ENCODE measurements around the gene APBB3.

Gene APBB3

DNA sequence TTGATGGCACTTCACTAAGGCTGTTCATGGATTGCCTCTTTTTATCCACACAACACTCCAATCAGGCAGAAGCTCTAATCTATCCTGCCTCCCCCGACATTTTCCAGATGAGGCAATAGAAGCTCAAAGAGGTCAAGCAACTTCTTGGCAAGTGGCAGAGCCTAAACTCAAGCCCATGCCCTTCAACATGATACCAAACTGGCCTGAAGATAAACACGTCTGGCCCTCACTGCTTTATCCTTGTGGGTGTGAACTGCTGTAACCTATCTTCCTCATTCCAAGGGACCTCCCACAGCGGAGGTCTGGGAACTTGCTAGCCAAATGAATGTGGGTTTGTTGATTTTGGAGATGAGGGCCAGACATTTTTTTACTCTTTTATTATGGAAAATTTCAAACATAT, 9.8 kb upstream of the APBB3 start:
- DNase-seq = no peak

GRCh38 chr5:140573683-140574082, 9.3 kb upstream of the APBB3 start:
- no peak for DNase-seq

GRCh38 chr5:140571105-140571504, 6.7 kb upstream of the APBB3 start:
- DNase-seq = no peak

GRCh38 chr5:140570488-140570887, 6.1 kb upstream of the APBB3 start:
- DNase-seq = no peak

GRCh38 chr5:140570058-140570457, 5.7 kb upstream of the APBB3 start:
- no peak for DNase-seq

DNA sequence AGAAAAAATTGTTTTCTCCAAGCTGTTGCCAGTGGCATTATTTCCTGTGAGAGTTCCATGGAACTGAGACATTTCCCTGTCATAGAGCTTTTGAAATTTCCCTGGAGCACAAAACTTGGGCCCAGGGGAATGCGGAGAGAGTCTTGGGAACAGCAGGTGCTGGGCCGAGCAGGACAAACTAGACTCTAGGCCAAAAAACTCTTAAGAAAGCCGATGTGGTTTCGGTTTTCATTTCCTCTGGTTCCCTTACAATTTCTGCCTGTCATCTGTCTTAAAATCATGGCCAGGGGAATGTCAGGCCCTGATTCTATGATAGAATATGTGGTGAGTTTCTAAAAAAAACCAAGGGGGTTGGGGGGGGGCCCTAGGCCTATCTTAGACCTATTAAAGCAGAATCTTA, 4.8 kb upstream of the APBB3 start:
- no peak for DNase-seq

DNA sequence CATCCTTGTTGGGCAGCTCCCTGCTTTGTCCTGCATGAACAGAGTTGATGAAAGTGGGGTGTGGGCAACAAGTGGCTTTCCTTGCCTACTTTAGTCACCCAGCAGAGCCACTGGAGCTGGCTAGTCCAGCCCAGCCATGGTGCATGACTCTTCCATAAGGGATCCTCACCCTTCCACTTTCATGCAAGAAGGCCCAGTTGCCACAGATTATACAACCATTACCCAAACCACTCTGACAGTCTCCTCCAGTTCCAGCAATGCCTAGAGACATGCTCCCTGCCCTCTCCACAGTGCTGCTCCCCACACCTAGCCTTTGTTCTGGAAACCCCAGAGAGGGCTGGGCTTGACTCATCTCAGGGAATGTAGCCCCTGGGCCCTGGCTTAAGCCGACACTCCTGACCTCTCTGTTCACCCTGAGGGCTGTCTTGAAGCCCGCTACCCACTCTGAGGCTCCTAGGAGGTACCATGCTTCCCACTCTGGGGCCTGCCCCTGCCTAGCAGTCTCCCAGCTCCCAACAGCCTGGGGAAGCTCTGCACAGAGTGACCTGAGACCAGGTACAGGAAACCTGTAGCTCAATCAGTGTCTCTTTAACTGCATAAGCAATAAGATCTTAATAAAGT, 4.2 kb upstream of the APBB3 start:
- no peak for DNase-seq

- DNase-seq = no peak
Observed at GRCh38 chr5:140567871-140568270, 3.5 kb upstream of the APBB3 start.

DNA sequence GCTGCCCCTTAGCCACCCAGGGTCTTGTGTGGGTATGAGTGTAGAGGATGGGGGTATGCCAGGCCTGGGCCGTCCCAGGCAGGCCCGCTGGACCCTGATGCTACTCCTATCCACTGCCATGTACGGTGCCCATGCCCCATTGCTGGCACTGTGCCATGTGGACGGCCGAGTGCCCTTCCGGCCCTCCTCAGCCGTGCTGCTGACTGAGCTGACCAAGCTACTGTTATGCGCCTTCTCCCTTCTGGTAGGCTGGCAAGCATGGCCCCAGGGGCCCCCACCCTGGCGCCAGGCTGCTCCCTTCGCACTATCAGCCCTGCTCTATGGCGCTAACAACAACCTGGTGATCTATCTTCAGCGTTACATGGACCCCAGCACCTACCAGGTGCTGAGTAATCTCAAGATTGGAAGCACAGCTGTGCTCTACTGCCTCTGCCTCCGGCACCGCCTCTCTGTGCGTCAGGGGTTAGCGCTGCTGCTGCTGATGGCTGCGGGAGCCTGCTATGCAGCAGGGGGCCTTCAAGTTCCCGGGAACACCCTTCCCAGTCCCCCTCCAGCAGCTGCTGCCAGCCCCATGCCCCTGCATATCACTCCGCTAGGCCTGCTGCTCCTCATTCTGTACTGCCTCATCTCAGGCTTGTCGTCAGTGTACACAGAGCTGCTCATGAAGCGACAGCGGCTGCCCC, 2.9 kb upstream of the APBB3 start:
- no peak for DNase-seq

DNA sequence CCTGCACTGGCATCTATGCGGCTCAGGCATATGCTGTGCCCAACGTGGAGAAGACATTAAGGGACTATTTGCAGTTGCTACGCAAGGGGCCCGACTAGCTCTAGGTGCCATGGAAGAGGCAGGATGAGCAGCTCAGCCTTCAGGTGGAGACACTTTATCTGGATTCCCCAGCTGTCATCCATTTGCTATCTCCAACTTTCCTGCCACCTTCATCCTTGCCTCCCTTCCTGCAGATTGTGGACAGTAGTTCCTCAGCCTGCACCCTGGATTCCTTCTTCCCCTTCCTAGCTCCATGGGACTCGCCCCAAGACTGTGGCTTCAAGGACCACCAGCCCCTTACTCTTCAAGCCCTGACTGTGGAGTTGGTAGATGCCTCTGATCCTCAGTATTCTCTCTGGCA, 2.3 kb upstream of the APBB3 start:
- no peak for DNase-seq

GRCh38 chr5:140565780-140566095, 1.3 kb upstream of the APBB3 start:
- no peak for DNase-seq

GRCh38 chr5:140565024-140565779, 804 bp upstream of the APBB3 start:
- DNase-seq = no peak

DNA sequence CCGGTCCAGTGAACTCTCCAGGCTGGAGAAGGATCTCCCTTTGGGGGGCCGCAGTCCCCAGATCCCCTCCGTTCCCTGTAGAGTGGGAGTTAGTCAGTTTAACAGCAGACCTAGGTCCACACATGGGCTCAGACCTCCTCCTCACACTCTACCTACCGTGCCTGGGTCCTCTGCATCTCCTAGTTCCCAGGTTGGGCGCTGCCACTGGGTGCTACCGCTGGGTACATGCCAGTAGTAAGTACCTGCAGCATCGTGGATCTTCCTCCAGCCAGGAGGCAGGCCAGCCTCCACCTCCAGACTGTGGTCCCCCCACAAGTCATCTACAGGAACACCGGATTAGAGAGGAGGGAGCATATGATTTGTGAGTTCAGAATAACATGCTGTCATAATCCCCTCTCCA, 802 bp downstream of the APBB3 start:
- DNase-seq = no peak

- DNase-seq = no peak
Observed at GRCh38 chr5:140561753-140562523, 2.5 kb downstream of the APBB3 start.

- DNase-seq = no peak
Observed at GRCh38 chr5:140560227-140560626, 4.2 kb downstream of the APBB3 start.

DNA sequence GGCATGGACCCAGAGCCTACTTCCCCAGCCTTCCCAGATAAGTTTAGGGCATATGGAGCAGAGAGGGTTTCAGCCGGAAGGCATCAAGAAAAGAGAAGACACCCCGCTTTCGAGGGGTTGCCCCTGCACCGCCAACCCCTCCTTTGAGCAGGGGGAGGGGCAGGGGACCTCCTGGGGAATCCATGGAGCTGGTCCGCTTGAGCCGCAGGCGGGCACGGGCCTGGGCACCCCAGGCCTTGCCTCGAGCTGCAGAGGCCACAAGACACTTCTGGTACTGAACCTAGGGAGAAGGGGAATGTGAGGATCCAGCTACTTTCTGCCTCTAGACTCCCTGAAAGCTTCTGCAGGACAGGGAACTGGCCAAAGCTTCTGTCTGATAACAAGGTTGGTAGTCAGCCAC, 5.9 kb downstream of the APBB3 start:
- no peak for DNase-seq

DNA sequence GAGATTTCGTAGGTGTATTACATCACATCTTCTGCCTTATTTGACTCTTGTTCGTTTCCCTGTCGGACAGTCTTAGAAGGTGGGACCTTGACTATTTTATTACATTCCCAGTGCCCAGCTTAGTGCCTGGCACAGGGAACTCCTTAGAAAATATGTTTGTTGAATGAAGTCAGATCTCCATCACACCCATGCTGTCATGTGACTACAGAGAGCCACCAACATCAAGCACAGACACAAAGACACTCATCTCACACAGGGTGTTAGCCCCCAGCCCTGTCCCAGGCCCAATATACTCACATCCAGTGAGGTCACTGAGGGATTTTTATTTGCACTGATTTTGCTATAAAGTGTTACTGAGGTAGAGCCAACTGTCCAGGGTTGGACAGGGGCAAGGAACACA, 6.4 kb downstream of the APBB3 start:
- no peak for DNase-seq

- peak; percentile 85 to 92 (median 91) for DNase-seq
Observed at GRCh38 chr5:140557136-140557805, 7.1 kb downstream of the APBB3 start, which contains the start of gene SRA1. Gene SRA1, minus strand, starts transcription at chr5:140557473. Its CDS starts 21 bp downstream, at chr5:140557452.

GRCh38 chr5:140556438-140556837, 8.0 kb downstream of the APBB3 start:
- peak in 1 of 3 experiments; percentile 38 for DNase-seq

DNA sequence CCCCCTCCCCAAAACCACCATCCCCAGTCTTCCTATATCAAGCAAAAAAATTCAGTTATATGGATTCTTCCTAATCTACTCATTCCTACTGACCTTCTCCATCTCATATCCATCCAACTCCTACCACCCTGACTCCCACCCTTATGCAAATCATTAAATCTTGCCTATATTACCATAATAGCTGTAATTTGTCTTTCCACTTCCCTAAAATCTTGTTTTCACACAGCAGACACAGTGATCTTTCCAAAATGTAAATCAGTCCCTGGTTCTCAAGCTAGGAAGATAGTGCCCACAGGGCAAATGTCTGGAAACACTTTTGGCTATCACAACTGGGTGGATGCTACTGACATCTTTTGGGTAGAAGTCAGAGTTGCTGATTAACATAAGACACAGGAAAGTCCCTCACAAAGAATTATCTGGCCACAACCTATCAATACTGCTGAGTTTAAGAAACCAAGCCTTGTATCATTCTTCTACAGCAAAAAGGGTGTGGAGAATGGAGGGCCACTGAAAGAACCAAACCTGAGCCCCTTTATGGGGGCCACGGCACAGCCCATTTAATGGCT, 8.6 kb downstream of the APBB3 start:
- DNase-seq = no peak

- no peak for DNase-seq
Observed at GRCh38 chr5:140554454-140554853, 9.9 kb downstream of the APBB3 start.

GRCh38 chr5:140553657-140554056, 10.7 kb downstream of the APBB3 start:
- no peak for DNase-seq

GRCh38 chr5:140551872-140552271, 12.5 kb downstream of the APBB3 start:
- no peak for DNase-seq

Data from NCI-H1417 (cell line).